ENCODE results near the gene NFIA. TPM values are rescaled to one million over a fixed set of nuclear protein-coding genes. Genes with fewer than 3 reads are reported as not detected.

The NFIA gene
- total and polyA plus RNA-seq, 2 of the 13 experiments (the other 11 are each of a cell fraction or from before 2014, with no cell fraction given) = 14.7 to 28.5 TPM

- TF ChIP-seq HIVEP1 (CRISPR knock-in tag; IDR thresholded peaks at IDR 0.05) (no peak), PRPF4 (IDR thresholded peaks at IDR 0.05; ENCODE audit: low read depth, low read length, poor library complexity, severe bottlenecking) (no peak), ZBTB8A (CRISPR knock-in tag; IDR thresholded peaks at IDR 0.05; ENCODE audit: borderline replicate concordance, low read depth) (no peak), ZFP36L2 (CRISPR knock-in tag; IDR thresholded peaks at IDR 0.05) (no peak), SKI (IDR thresholded peaks at IDR 0.05; ENCODE audit: partially characterized antibody) (no peak), SP140L (CRISPR knock-in tag; IDR thresholded peaks at IDR 0.05; ENCODE audit: borderline replicate concordance) (no peak), KDM5B (CRISPR knock-in tag; IDR thresholded peaks at IDR 0.05; ENCODE audit: borderline replicate concordance) (no peak), THAP11 (CRISPR knock-in tag; IDR thresholded peaks at IDR 0.05) (peak; percentile 32; the same call in 1 of the 2 replicates), ZNF331 (CRISPR knock-in tag; IDR thresholded peaks at IDR 0.05) (peak; percentile 44; the same call in 1 of the 2 replicates), NFATC3 (CRISPR knock-in tag; IDR thresholded peaks at IDR 0.05) (no peak), ZSCAN31 (CRISPR knock-in tag; IDR thresholded peaks at IDR 0.05; ENCODE audit: low read depth) (no peak), AFF4 (CRISPR knock-in tag; IDR thresholded peaks at IDR 0.05) (no peak), GATAD2A (CRISPR knock-in tag; IDR thresholded peaks at IDR 0.05) (peak; percentile 96), SETDB1 (CRISPR knock-in tag; IDR thresholded peaks at IDR 0.05; ENCODE audit: borderline replicate concordance) (no peak), NR2F2 (IDR thresholded peaks at IDR 0.05; ENCODE audit: borderline replicate concordance, low read depth) (no peak), SUZ12 (IDR thresholded peaks at IDR 0.05; ENCODE audit: low read depth, low read length) (no peak), ZNF878 (CRISPR knock-in tag; IDR thresholded peaks at IDR 0.05) (no peak), TP53 (CRISPR knock-in tag; conservative IDR thresholded peaks at IDR 0.05) (no peak), HDAC2 (CRISPR knock-in tag; IDR thresholded peaks at IDR 0.05) (peak; percentile 73), ZNF441 (CRISPR knock-in tag; IDR thresholded peaks at IDR 0.05; ENCODE audit: borderline replicate concordance) (no peak), RFXAP (CRISPR knock-in tag; IDR thresholded peaks at IDR 0.05; ENCODE audit: borderline replicate concordance) (no peak), ZNF205 (CRISPR knock-in tag; IDR thresholded peaks at IDR 0.05) (no peak), HMG20A (CRISPR knock-in tag; IDR thresholded peaks at IDR 0.05; ENCODE audit: borderline replicate concordance) (peak; percentile 68), ATF7 (IDR thresholded peaks at IDR 0.05) (peak; percentile 83), ATF7 (CRISPR knock-in tag; IDR thresholded peaks at IDR 0.05) (no peak), SATB2 (CRISPR knock-in tag; IDR thresholded peaks at IDR 0.05) (0 out of 2 replicates have a peak, but pooled peaks have one; percentile 63), EZH2 (conservative IDR thresholded peaks at IDR 0.05; ENCODE audit: low read depth, low read length) (no peak), SIX4 (CRISPR knock-in tag; IDR thresholded peaks at IDR 0.05) (no peak), ZNF770 (CRISPR knock-in tag; IDR thresholded peaks at IDR 0.05) (no peak)
These were observed 38.6 kb downstream of the NFIA start (continued) for GRCh38 chr1:61120998-61121397.
